ENCODE results near the gene HSDL1. TPM values are rescaled to one million over a fixed set of nuclear protein-coding genes. Genes with fewer than 3 reads are reported as not detected.

Gene HSDL1
- polyA plus RNA-seq, 1 experiment: 12.1 TPM

DNA sequence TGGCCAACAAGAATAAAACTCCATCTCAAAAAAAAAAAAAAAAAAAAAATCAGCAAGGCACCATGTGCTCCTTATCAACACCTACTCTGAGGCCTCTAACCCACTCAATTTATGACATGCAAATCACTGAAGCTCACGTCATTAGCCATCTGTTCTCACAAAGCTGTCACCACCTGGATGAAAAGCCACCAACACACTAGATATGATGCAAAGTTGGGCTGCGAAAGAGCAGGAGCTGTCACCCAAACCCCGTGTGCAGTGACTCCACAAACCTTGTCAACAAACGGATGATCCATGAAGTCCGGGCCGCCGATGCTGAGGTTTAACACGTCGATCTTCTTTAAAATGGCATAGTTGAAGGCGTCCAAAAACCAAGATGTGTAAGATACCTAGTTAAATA lies 53.5 kb downstream of the HSDL1 start:
- Histone ChIP-seq H3K4me3 (ENCODE audit: low read depth, low read length) (no peak overlapping the region), H3K36me3 (ENCODE audit: control insufficient read depth, insufficient read depth, low read length) (peaks cover 36% of the 10 kb centered on the region), H3K27me3 (ENCODE audit: control insufficient read depth, insufficient read depth, low read length) (no peaks in the 10 kb centered on the region)
- TF ChIP-seq, protein P1, sequence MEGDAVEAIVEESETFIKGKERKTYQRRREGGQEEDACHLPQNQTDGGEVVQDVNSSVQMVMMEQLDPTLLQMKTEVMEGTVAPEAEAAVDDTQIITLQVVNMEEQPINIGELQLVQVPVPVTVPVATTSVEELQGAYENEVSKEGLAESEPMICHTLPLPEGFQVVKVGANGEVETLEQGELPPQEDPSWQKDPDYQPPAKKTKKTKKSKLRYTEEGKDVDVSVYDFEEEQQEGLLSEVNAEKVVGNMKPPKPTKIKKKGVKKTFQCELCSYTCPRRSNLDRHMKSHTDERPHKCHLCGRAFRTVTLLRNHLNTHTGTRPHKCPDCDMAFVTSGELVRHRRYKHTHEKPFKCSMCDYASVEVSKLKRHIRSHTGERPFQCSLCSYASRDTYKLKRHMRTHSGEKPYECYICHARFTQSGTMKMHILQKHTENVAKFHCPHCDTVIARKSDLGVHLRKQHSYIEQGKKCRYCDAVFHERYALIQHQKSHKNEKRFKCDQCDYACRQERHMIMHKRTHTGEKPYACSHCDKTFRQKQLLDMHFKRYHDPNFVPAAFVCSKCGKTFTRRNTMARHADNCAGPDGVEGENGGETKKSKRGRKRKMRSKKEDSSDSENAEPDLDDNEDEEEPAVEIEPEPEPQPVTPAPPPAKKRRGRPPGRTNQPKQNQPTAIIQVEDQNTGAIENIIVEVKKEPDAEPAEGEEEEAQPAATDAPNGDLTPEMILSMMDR (IDR thresholded peaks at IDR 0.05; ENCODE audit: insufficient read depth, low read depth, low read length): no peak
- POLR2A ChIA-PET: no interaction called here
- CTCF ChIA-PET: interaction anchor here (0.9 kb wide), 1 partner anchor 25 kb away, joined by 3 read pairs; no protein-coding TSS in a partner anchor
- DNase-seq (ENCODE audit: low read depth): no peak

DNA sequence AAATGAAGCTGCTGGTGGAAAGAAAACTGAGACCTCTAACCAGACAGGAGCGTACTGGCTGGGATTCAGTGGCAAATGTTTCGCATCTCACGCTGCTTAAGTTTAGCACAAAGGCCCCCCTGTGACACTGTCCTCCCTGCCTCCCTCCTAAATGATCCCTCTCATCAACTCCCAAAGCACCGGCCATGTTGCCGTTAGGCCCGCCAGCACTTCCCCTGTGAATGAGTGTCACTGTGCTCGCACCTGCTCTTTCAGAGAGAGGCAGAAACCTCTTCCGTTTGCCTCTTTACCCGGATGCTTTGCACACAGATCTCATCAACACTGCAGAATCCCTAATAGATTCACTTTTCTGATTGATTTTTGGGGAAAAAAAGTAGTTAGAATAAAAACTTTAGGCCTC lies 54.8 kb downstream of the HSDL1 start:
- Histone ChIP-seq H3K4me3 (ENCODE audit: low read depth, low read length) (no peak overlapping the region), H3K27me3 (ENCODE audit: control insufficient read depth, insufficient read depth, low read length) (no peaks in the 10 kb centered on the region), H3K36me3 (ENCODE audit: control insufficient read depth, insufficient read depth, low read length) (peaks cover 36% of the 10 kb centered on the region)
- POLR2A ChIA-PET: no interaction called here
- no peak for DNase-seq (ENCODE audit: low read depth)
- CTCF ChIA-PET: interaction anchor here (2.4 kb wide), 1 partner anchor 97 kb away, joined by 12 read pairs; the partner anchor contains the start of gene TAF1C
- TF ChIP-seq, protein P1 (IDR thresholded peaks at IDR 0.05; ENCODE audit: insufficient read depth, low read depth, low read length): no peak

DNA sequence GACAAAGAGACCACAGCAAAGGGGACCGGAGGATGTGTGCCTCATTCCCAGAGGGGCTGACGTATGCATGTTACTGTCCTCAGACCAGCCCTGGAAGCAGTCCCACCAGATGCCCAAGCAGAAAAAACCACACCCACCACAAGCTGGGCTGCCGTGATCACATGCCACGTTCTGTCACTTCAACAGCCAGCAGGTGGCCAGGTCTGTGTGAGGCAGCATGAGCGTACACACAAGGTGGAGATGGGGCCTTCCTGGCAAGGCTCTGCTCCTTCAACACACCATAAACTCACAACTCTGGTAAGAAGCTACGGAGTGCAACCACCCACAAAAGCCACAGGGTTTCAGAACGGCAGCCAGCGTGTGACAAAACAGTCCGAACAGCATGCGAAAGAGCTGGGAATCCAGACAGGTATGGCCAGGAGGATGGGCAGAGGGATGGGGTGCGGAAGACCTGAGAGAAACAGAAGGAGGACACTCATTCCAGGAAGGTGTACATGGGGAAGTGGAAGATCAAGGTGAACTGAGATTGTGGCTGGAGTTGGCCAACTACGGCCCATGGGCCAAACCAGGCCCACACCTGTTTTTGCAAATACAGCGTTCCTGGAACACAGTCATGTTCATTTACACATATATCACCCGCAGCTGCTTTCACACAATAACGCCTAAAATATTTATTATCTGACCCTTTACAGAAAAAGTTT lies 56.1 kb downstream of the HSDL1 start:
- no peaks in the 10 kb centered on the region for H3K27me3 ChIP-seq (ENCODE audit: control insufficient read depth, insufficient read depth, low read length)
- TF ChIP-seq, protein P1 (IDR thresholded peaks at IDR 0.05; ENCODE audit: insufficient read depth, low read depth, low read length): no peak
- peaks cover 34% of the 10 kb centered on the region for H3K36me3 ChIP-seq (ENCODE audit: control insufficient read depth, insufficient read depth, low read length)
- ChIA-PET POLR2A (no interaction called here), CTCF (interaction anchor here (0.8 to 2.4 kb wide), 3 partner anchors 10 to 98 kb away, joined by 3 to 12 read pairs (median 4); partner anchors contain the start of gene TAF1C)
- no peak overlapping the region for H3K4me3 ChIP-seq (ENCODE audit: low read depth, low read length)
- DNase-seq (ENCODE audit: low read depth): no peak

DNA sequence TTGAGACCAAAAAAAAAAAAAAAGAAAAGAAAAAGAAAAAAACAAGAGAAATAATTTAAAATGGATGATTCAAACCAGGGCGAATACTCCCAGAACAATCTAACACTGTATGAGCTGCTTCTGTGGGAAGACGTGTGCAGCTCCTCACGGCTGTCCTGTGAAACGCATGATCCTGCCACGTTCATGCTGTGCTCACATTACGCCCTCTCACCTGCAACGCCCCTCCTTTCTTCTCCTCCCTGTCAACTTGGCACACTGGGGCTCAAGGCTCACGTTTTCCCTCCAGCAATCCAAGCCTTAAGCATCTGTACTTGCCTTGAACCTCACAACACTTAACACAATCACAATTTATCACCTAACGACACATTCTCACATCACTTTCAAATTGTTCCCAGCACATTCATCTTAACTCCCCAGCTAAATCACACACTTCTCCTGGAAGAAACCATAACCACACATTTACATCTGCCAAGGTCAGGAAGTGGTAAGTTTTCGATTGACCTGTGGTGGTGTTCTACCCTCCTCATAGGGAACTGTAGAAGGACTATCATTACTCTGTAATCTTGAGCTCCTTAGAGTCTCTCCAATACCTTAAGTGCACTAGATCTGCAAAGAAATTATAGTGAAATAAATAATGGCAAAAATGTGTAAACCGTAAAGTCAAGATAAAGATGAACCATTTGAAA lies 57.4 kb downstream of the HSDL1 start:
- CTCF ChIA-PET: interaction anchor here (0.6 to 5.4 kb wide), 3 partner anchors 21 to 100 kb away, joined by 3 to 60 read pairs (median 4); partner anchors contain the start of gene TAF1C
- DNase-seq (ENCODE audit: low read depth): no peak
- POLR2A ChIA-PET: no interaction called here
- H3K36me3 ChIP-seq (ENCODE audit: control insufficient read depth, insufficient read depth, low read length): peaks cover 24% of the 10 kb centered on the region
- TF ChIP-seq, protein P1 (IDR thresholded peaks at IDR 0.05; ENCODE audit: insufficient read depth, low read depth, low read length): no peak
- H3K4me3 ChIP-seq (ENCODE audit: low read depth, low read length): no peak overlapping the region
- H3K27me3 ChIP-seq (ENCODE audit: control insufficient read depth, insufficient read depth, low read length): no peaks in the 10 kb centered on the region

DNA sequence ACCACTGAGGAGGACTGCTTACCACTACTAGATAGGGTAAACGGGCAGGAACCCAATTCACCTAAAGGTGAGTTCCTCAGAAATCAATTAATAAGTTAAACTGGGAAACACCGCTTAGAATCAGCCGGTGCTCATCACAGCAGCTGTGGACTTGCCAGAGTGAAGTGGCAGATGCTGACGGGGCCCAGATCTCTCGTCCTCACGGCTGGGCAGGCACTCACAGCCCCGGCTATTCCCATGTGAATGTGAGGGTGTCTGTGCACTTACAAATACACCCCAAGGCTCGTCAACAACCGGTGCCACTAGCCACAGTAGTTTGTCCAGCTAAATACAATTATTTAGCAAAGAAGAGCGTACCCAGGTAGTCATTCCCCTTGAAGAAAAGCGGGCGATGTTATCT lies 58.0 kb downstream of the HSDL1 start:
- DNase-seq (ENCODE audit: low read depth): no peak
- ChIA-PET CTCF (interaction anchor here (5.4 kb wide), 1 partner anchor 100 kb away, joined by 60 read pairs; the partner anchor contains the start of gene TAF1C), POLR2A (no interaction called here)

More for the DNA sequence above, 58.0 kb downstream of the HSDL1 start:
- Histone ChIP-seq H3K4me3 (ENCODE audit: low read depth, low read length) (no peak overlapping the region), H3K36me3 (ENCODE audit: control insufficient read depth, insufficient read depth, low read length) (peaks cover 23% of the 10 kb centered on the region), H3K27me3 (ENCODE audit: control insufficient read depth, insufficient read depth, low read length) (no peaks in the 10 kb centered on the region)
- TF ChIP-seq, protein P1 (IDR thresholded peaks at IDR 0.05; ENCODE audit: insufficient read depth, low read depth, low read length): no peak

All from BJ (cell line).